H1 (cell line): Measurements from ENCODE around the gene RER1. TPM values are rescaled to one million over a fixed set of nuclear protein-coding genes. Genes with fewer than 3 reads are reported as not detected.

Experiments
- CTCF ChIA-PET: fragments of 300-600 bp; sonication (Branson Sonifier 250); formaldehyde crosslinking; loops from one replicate; lab custom pipeline; 2021; ENCODE audit not compliant: partially characterized antibody; lab: Charles Lee
- POLR2A ChIA-PET: fragments of 300-600 bp; sonication (Branson Sonifier 250); formaldehyde crosslinking; loops from one replicate; lab custom pipeline; 2021; ENCODE audit warnings: inconsistent platforms; ENCODE audit not compliant: partially characterized antibody; lab: Charles Lee
- DNase-seq, 2 experiments: peaks; one replicate each; pipeline versions ENCODE4 v3.0.0 to v3.0.0-alpha.2; 2010 to 2022; ENCODE audit warnings: low spot score in 2 of 2, low read depth in 1 of 2, mixed read lengths in 1 of 2
- FAIRE-seq: peaks from 2 replicates; lab custom pipeline; 2011; peaks lifted over from hg19 to GRCh38; lab: Jason Lieb, UNC
- H2AFZ ChIP-seq: 2 replicates; pipeline ENCODE4 v1.8.1; 2012; ENCODE audit warnings: low read length, inconsistent platforms
- H2AK5ac ChIP-seq: 2 replicates; pipeline ENCODE4 v1.6.1; 2013; ENCODE audit warnings: low read depth, low read length
- H2BK120ac ChIP-seq: replicated peaks from 2 replicates; pipeline ENCODE3; 2013; ENCODE audit warnings: low read depth, low read length, inconsistent platforms
- H2BK12ac ChIP-seq: 2 replicates; pipeline ENCODE4 v1.6.1; 2013; ENCODE audit warnings: low read depth, low read length
- H2BK15ac ChIP-seq: 2 replicates; pipeline ENCODE4 v1.6.1; 2013; ENCODE audit warnings: low read length
- H2BK20ac ChIP-seq: 2 replicates; pipeline ENCODE4 v1.6.1; 2013; ENCODE audit warnings: low read length
- H2BK5ac ChIP-seq: 2 replicates; pipeline ENCODE4 v1.6.1; 2013; ENCODE audit warnings: low read depth, low read length
- H3K14ac ChIP-seq: 2 replicates; pipeline ENCODE4 v1.6.1; 2013; ENCODE audit warnings: inconsistent platforms; ENCODE audit not compliant: insufficient read length
- H3K18ac ChIP-seq: 2 replicates; pipeline ENCODE4 v1.6.1; 2013; ENCODE audit warnings: low read length; ENCODE audit errors: extremely low read depth
- H3K23ac ChIP-seq: 2 replicates; pipeline ENCODE4 v1.6.1; 2013; ENCODE audit warnings: inconsistent platforms; ENCODE audit not compliant: insufficient read length
- H3K23me2 ChIP-seq: 2 replicates; pipeline ENCODE4 v1.6.1; 2013; ENCODE audit warnings: low read depth, low read length
- H3K27ac ChIP-seq: 2 replicates; pipeline ENCODE4 v1.6.1; 2011; ENCODE audit warnings: low read depth, low read length, inconsistent platforms
- H3K27me3 ChIP-seq, 4 experiments: replicated peaks in 1 of 4; 1 replicate in 1 of 4; 2 replicates in 3 of 4; pipeline versions ENCODE4 v1.6.1 to v1.8.1; 2011 to 2013; ENCODE audit warnings: low read length in 3 of 4, mild to moderate bottlenecking in 3 of 4, inconsistent platforms in 2 of 4, mixed read lengths in 2 of 4, moderate library complexity in 1 of 4; ENCODE audit not compliant: control insufficient read depth in 3 of 4, insufficient read depth in 3 of 4; ENCODE audit errors: extremely low read depth in 1 of 4
- H3K36me3 ChIP-seq, 4 experiments: 2 replicates each; pipeline versions ENCODE4 v1.6.1 to v1.8.1; 2011 to 2013; ENCODE audit warnings: mild to moderate bottlenecking in 4 of 4, low read length in 3 of 4, moderate library complexity in 2 of 4, control low read depth in 1 of 4, inconsistent platforms in 1 of 4; ENCODE audit not compliant: insufficient read depth in 4 of 4, control insufficient read depth in 2 of 4
- H3K4ac ChIP-seq: replicated peaks from 2 replicates; pipeline ENCODE3; 2013; ENCODE audit warnings: low read length, low read depth, mixed read lengths, inconsistent platforms; ENCODE audit not compliant: insufficient read length
- H3K4me1 ChIP-seq, 4 experiments: replicated peaks in 1 of 4; 1 replicate in 1 of 4; 2 replicates in 3 of 4; pipeline versions ENCODE4 v1.6.1 to v1.8.1; 2011 to 2013; ENCODE audit warnings: low read length in 3 of 4, inconsistent platforms in 2 of 4, mixed read lengths in 1 of 4; ENCODE audit not compliant: insufficient read depth in 4 of 4, control insufficient read depth in 3 of 4
- H3K4me2 ChIP-seq, 2 experiments: 2 replicates each; pipeline versions ENCODE4 v1.6.1 to v1.8.1; 2011 to 2013; ENCODE audit warnings: low read depth in 2 of 2, low read length in 2 of 2, control low read depth in 1 of 2, inconsistent platforms in 1 of 2, mild to moderate bottlenecking in 1 of 2; ENCODE audit not compliant: insufficient read depth in 1 of 2
- H3K4me3 ChIP-seq, 4 experiments: fragments of 200-600, 300-600 bp in 1 of 4; sonication (generic), shearing (Covaris generic), sonication (Bioruptor Twin) in 1 of 4; 2 replicates each; pipeline versions ENCODE4 v1.5.1 to v1.8.1; 2011 to 2016; ENCODE audit warnings: low read length in 4 of 4, low read depth in 3 of 4, control low read depth in 2 of 4, inconsistent platforms in 2 of 4, mild to moderate bottlenecking in 2 of 4, mixed read lengths in 1 of 4, moderate library complexity in 1 of 4; ENCODE audit not compliant: insufficient read depth in 2 of 4; ENCODE audit errors: extremely low read depth in 1 of 4
- H3K56ac ChIP-seq: replicated peaks from 2 replicates; pipeline ENCODE3; 2013; ENCODE audit warnings: low read depth, mild to moderate bottlenecking, mixed read lengths, low read length, inconsistent platforms; ENCODE audit not compliant: insufficient read length
- H3K79me1 ChIP-seq: 2 replicates; pipeline ENCODE4 v1.6.1; 2013; ENCODE audit warnings: low read depth, low read length, control low read depth
- H3K79me2 ChIP-seq, 2 experiments: 2 replicates each; pipeline versions ENCODE4 v1.6.1 to v1.8.1; 2012 to 2013; ENCODE audit warnings: low read length in 2 of 2, mild to moderate bottlenecking in 2 of 2, inconsistent platforms in 1 of 2; ENCODE audit not compliant: insufficient read depth in 2 of 2, control insufficient read depth in 1 of 2
- H3K9ac ChIP-seq, 4 experiments: replicated peaks in 1 of 4; 1 replicate in 1 of 4; 2 replicates in 3 of 4; pipeline versions ENCODE4 v1.6.1 to v1.8.1; 2011 to 2013; ENCODE audit warnings: low read depth in 3 of 4, low read length in 3 of 4, control low read depth in 2 of 4, mild to moderate bottlenecking in 2 of 4, moderate library complexity in 2 of 4, inconsistent platforms in 1 of 4; ENCODE audit errors: extremely low read depth in 1 of 4
- H3K9me3 ChIP-seq, 2 experiments: 2 replicates each; pipeline versions ENCODE4 v1.6.1 to v1.8.1; 2012 to 2013; ENCODE audit warnings: mild to moderate bottlenecking in 2 of 2, moderate library complexity in 2 of 2, control low read depth in 1 of 2, inconsistent platforms in 1 of 2, low read depth in 1 of 2, low read length in 1 of 2, mixed read lengths in 1 of 2; ENCODE audit not compliant: insufficient read depth in 2 of 2
- H4K20me1 ChIP-seq, 2 experiments: replicated peaks in 1 of 2; 2 replicates each; pipeline versions ENCODE3 to v1.8.1; 2011 to 2013; ENCODE audit warnings: inconsistent platforms in 2 of 2, low read length in 2 of 2, mild to moderate bottlenecking in 1 of 2; ENCODE audit not compliant: insufficient read depth in 2 of 2, control insufficient read depth in 1 of 2
- H4K5ac ChIP-seq: 2 replicates; pipeline ENCODE4 v1.6.1; 2013; ENCODE audit warnings: low read length, low read depth, mixed read lengths, inconsistent platforms; ENCODE audit not compliant: insufficient read length
- H4K8ac ChIP-seq: 2 replicates; pipeline ENCODE4 v1.8.0; 2013; ENCODE audit warnings: mild to moderate bottlenecking, moderate library complexity, low read length, inconsistent platforms; ENCODE audit not compliant: insufficient read depth; ENCODE audit errors: extremely low read depth
- H4K91ac ChIP-seq: replicated peaks from 2 replicates; pipeline ENCODE3; 2013; ENCODE audit warnings: low read length, mixed read lengths, inconsistent platforms; ENCODE audit not compliant: insufficient read length
- ASH2L ChIP-seq: fragments of 200-600, 300-600 bp; sonication (generic); IDR thresholded peaks from one replicate; pipeline ENCODE4 v1.7.1; 2017; ENCODE audit warnings: low read length
- BCL11A ChIP-seq, 2 experiments: IDR thresholded peaks; one replicate each; pipeline ENCODE4 v1.6.1; 2011; ENCODE audit warnings: low read depth in 2 of 2, low read length in 2 of 2, mild to moderate bottlenecking in 2 of 2
- BRCA1 ChIP-seq: IDR thresholded peaks from 2 replicates; pipeline ENCODE4 v1.6.1; 2012; ENCODE audit warnings: low read depth, low read length, improper control_type of control experiment
- CBX5 ChIP-seq: fragments of 300-800, 300-1000 bp; sonication (generic); IDR thresholded peaks from 2 replicates; pipeline ENCODE4 v1.7.1; 2016; ENCODE audit warnings: antibody characterized with exemption, low read length, low read depth
- EZH2 ChIP-seq: fragments of 200-600 bp; sonication (generic); IDR thresholded peaks from 2 replicates; pipeline ENCODE4 v1.7.1; 2012; ENCODE audit warnings: low read depth, mild to moderate bottlenecking, moderate library complexity, low read length, inconsistent platforms; ENCODE audit not compliant: severe bottlenecking
- KDM1A ChIP-seq: fragments of 200-600, 300-600 bp; sonication (generic); IDR thresholded peaks from 2 replicates; pipeline ENCODE4 v1.7.1; 2016; ENCODE audit warnings: mild to moderate bottlenecking, low read length, borderline replicate concordance
- KDM5A ChIP-seq: fragments of 200-600 bp; IDR thresholded peaks from 2 replicates; pipeline ENCODE4 v1.7.1; 2012; ENCODE audit warnings: mild to moderate bottlenecking, low read length, inconsistent platforms, mixed read lengths
- SUZ12 ChIP-seq: fragments of 200-600 bp; sonication (generic); IDR thresholded peaks from 2 replicates; pipeline ENCODE4 v1.6.1; 2012; ENCODE audit warnings: mild to moderate bottlenecking, inconsistent platforms, low read length, moderate library complexity, mixed read lengths
- WGBS, 2 experiments: shearing (Covaris generic) in 1 of 2; methylation state at CpG; one replicate each; pipeline versions ENCODE4 v1.1.6 to v1.1.7; 2013 to 2015; ENCODE audit warnings: low lambda C conversion rate in 2 of 2, mixed read lengths in 2 of 2, inconsistent platforms in 1 of 2, low coverage in 1 of 2, missing lambda C conversion rate in 1 of 2; ENCODE audit not compliant: insufficient replicate concordance in 2 of 2, insufficient coverage in 1 of 2, insufficient read length in 1 of 2; ENCODE audit errors: extremely low coverage in 1 of 2, missing lambda C conversion rate in 1 of 2; 5-methylcytosine and 5-hydroxymethylcytosine counted together
- polyA plus RNA-seq, 7 experiments: library from polyadenylated mRNA; depleted of rRNA in 3 of 7; stranded (reverse) in 5 of 7; unstranded in 2 of 7; fragments of >200 nt in 5 of 7; fragments of 200-250 nt in 2 of 7; gene quantifications; 1 replicate in 5 of 7; 2 replicates in 1 of 7; 4 replicates in 1 of 7; pipeline versions ENCODE4 v1.2.1 to v1.2.3, GENCODE V29; 2011 to 2013; ENCODE audit warnings: missing spikeins in 2 of 7, mixed read lengths in 2 of 7
- total RNA-seq: library from RNA; stranded (reverse); fragmentation: NEBNext Ultra II Directional; extraction: Animal tissue kit (Norgen Biotek cat#: 25700); gene quantifications from 2 replicates; pipeline ENCODE4 v1.2.1, GENCODE V29; 2021

Gene RER1
- total and polyA plus RNA-seq, 2 of the 8 experiments (the other 6 are each of a cell fraction or from before 2014, with no cell fraction given) = 102 to 134 TPM

- no peaks in the 10 kb centered on the region for H3K9me3 ChIP-seq
- H3K14ac ChIP-seq = no peak overlapping the region
- H3K23me2 ChIP-seq = no peaks in the 10 kb centered on the region
- no peak overlapping the region for H3K9ac ChIP-seq
- H3K4ac ChIP-seq = no peak overlapping the region
- peaks cover 6 to 27% of the 10 kb centered on the region in 2 experiments for H4K20me1 ChIP-seq
- H3K79me1 ChIP-seq = peaks cover 2% of the 10 kb centered on the region; the same call in 1 of the 2 replicates
- H3K27me3 ChIP-seq = no peaks in the 10 kb centered on the region
- H3K56ac ChIP-seq = no peak overlapping the region
- H3K36me3 ChIP-seq = peaks cover 14 to 67% (median 46%) of the 10 kb centered on the region in 4 experiments
- no peak for DNase-seq
- no peak overlapping the region for H4K8ac ChIP-seq
- H2BK12ac ChIP-seq = no peak overlapping the region
- no peak overlapping the region for H2BK120ac ChIP-seq
- H2AK5ac ChIP-seq = no peak overlapping the region
- CTCF ChIA-PET = interaction anchor here (0.9 to 1.4 kb wide), 2 partner anchors 10 to 99 kb away, joined by 3 to 4 read pairs; no protein-coding TSS in a partner anchor
- H3K27ac ChIP-seq = no peak overlapping the region
- H3K4me1 ChIP-seq = no peaks in the 10 kb centered on the region
- H2BK5ac ChIP-seq = no peak overlapping the region; the same call in 1 of the 2 replicates
- H2AFZ ChIP-seq = no peak overlapping the region
- no peak overlapping the region for H3K4me3 ChIP-seq
- no peak overlapping the region for H3K23ac ChIP-seq
- H3K18ac ChIP-seq = no peak overlapping the region; the same call in 1 of the 2 replicates
- H2BK15ac ChIP-seq = no peak overlapping the region
- H2BK20ac ChIP-seq = no peak overlapping the region
- no peak for FAIRE-seq
- no peak overlapping the region for H4K91ac ChIP-seq
- no peak overlapping the region for H4K5ac ChIP-seq
- no peak for TF ChIP-seq KDM5A
- TF ChIP-seq EZH2 = no peak
- TF ChIP-seq KDM1A = no peak
- TF ChIP-seq SUZ12 = no peak
- no peak for TF ChIP-seq BCL11A (IDR thresholded peaks at IDR 0.05; ENCODE audit: low read depth in 2 of 2, low read length in 2 of 2)
- no peak for TF ChIP-seq BRCA1
- TF ChIP-seq CBX5 = no peak
- no peak for TF ChIP-seq ASH2L
- TF ChIP-seq, all 59 proteins: peak for 0
- H3K4me2 ChIP-seq = no peak overlapping the region
- POLR2A ChIA-PET = interaction anchor here (1.3 to 6.7 kb wide), 4 partner anchors 9 to 202 kb away, joined by 3 to 29 read pairs (median 13); partner anchors contain the start of genes MORN1, PEX10 and RER1
- no peaks in the 10 kb centered on the region for H3K79me2 ChIP-seq
- WGBS, 2 experiments = 95% methylated on average over 18 of the region's 23 CpGs; no CpG with 5 or more reads in 1 of the 2 experiments
These were observed 10.8 kb downstream of the RER1 start for GRCh38 chr1:2402420-2402819.
